Loucy (cell line): ENCODE results near the gene HTRA3.

ENCODE experiments used
- EZH2phosphoT487 ChIP-seq: fragments of 200-600 bp; IDR thresholded peaks from 2 replicates; pipeline ENCODE4 v1.6.1; 2018; ENCODE audit warnings: antibody characterized with exemption, mild to moderate bottlenecking, moderate library complexity, borderline replicate concordance
- TF ChIP-seq, protein P1 (sequence below): fragments of 200-600 bp; sonication (generic); conservative IDR thresholded peaks from 2 replicates; pipeline ENCODE4 v1.5.1; 2014; ENCODE audit warnings: mild to moderate bottlenecking, antibody characterized with exemption, low read length

DNA sequence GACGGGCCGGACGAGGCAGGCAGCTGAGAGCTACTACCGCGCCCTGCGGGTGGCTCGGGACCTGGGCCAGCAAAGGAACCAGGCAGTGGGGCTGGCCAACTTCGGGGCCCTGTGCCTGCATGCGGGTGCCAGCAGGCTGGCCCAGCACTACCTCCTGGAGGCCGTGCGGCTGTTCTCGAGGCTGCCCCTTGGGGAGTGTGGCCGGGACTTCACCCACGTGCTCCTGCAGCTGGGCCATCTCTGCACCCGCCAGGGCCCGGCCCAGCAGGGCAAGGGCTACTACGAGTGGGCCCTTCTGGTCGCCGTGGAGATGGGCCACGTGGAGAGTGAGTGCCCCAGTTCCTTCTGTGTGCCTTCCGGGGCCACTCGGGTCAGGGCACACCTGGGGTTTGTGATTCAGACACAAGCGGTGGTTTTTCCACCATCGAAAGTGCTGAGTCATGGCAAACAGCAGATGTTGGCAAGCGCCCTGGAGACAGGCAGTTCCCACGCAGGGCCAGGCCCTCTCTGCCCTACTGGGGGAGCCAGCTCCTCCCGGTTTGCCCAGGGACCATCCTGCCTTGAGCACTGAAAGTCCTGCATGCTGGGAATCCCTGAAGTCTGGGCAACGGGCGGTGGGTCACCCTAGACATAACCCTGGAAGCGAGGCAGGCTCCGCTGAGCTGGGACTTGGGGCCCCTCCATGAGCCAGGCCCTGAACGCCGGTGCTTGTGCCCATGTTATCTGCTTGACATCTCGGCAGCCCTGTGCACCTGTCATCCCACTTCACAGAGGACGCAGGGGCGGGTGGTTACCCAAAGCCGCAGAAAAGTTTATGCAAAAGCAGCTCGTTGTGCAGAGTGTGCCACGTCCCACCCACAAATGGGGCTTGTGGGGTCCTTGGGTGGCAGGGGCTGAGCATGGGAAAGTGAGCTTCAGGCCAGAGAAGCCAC is 41.0 kb upstream of the HTRA3 start:
- TF ChIP-seq, protein P1, sequence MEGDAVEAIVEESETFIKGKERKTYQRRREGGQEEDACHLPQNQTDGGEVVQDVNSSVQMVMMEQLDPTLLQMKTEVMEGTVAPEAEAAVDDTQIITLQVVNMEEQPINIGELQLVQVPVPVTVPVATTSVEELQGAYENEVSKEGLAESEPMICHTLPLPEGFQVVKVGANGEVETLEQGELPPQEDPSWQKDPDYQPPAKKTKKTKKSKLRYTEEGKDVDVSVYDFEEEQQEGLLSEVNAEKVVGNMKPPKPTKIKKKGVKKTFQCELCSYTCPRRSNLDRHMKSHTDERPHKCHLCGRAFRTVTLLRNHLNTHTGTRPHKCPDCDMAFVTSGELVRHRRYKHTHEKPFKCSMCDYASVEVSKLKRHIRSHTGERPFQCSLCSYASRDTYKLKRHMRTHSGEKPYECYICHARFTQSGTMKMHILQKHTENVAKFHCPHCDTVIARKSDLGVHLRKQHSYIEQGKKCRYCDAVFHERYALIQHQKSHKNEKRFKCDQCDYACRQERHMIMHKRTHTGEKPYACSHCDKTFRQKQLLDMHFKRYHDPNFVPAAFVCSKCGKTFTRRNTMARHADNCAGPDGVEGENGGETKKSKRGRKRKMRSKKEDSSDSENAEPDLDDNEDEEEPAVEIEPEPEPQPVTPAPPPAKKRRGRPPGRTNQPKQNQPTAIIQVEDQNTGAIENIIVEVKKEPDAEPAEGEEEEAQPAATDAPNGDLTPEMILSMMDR: no peak
- TF ChIP-seq EZH2phosphoT487: no peak
